NCI-H187 (cell line): ENCODE measurements around the gene CYP26B1.

ENCODE experiments used
- DNase-seq, 2 experiments: peaks; one replicate each; lab custom pipeline; 2025; lab: John Stamatoyannopoulos, UW

The CYP26B1 gene

DNA sequence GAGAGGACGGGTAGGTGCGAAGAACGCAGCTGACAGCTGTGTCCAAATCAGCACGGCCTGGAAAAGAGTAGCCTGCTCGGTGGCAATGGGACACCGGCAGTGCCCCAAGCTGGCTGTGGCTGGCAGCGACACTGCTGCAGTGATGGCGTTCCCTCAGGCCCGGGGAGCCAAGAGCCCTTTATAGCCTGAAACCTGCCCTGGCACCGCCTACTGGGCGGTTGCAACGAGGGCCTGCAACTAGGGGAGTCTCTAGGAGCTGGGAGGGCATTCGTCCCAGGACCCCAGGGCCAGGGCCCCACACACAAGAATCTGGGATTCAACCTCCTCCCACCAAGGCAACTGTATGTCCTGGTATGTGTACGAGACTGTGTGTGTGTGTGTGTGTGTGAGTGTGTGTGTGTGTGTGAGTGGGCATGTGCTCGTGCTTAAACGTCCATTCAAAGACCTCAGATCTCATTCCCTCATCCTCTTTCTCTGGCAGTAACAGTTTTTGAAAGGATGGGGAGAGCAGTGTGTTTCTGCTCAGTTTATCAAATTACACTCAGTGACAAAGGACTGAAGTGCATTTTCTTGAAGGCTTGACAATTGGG is 6.8 kb upstream of the CYP26B1 start:
- DNase-seq, result no peak

DNA sequence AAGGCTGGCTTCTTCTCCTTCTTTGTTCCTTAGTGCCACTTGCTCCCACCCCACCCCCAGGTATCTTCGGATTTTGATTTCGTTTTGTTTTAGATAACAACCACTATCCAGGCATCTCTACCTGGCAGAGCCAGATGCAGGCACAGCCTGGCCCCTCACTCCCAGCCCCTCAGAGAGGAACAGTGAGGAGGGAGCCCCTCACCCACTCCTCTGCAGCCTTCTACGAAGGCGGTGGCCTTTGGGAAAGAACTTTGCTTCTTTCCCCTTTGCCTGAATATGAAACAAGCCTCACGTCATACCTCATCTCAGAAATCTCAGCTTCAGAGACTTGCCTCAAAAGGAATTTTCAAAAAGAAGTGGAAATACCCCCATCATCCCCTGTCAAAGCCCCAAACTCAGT is 6.3 kb upstream of the CYP26B1 start:
- DNase-seq, result no peak

DNA sequence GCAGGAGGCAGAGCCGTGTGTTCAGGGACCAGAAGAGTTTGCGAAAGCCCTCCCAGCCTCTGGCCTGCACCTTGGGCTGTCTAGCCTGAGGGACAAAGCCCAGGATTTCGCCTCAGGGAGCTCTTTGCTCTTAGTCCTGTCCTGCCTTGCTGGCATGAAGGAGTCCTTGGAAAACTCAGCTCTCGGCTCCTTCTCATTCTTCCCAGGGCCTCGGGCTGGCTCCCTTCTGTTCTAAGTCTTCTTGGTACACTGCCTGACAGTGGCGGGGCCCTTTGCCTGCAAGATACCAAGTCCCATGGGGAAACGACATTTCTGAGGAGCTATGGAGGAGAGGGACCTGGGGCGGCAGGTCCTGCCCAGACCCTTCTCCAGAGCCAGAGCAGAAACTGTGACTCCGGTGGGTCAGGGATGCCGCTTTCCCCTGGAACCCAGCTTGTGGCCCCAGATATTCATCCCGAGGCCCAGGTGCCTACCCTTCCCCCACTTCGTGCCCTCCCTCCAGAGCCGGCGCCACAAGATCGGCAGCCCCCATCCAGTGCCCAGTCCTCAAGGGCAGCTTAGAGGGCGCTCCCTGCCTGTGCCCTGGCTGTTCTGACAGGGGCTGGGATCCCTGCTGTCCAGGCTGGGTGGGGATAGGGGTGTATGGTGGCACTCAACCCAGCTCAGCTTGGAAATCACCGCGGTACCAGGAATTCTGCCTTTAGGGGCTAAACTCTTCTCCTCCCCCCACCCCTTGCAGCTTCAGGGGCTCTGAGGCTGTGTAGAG is 5.5 kb upstream of the CYP26B1 start:
- DNase-seq, result no peak

DNA sequence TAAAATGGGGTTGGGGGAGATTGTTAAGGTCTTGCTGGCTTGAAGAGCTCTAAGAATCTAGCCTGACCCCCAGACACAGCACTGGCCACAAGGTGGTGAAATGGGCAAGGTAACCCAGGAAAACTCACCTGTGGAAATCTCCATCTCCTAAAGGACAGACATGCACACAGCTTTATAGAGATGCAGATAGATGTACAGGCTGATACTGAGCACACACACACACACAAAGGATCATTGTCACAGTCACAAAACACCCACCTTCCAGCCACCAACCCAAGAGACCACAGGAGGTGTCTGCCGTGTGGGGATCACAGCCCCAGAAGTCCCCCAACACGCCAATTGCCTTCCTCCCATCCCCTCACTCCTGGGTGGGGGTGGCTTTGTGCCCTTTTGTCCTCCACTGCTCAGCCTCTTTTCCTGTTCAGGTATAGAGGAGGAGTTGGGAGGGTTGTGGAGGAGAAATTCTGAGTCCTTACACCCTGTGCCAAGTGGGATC is 3.2 kb upstream of the CYP26B1 start:
- DNase-seq, result no peak

DNA sequence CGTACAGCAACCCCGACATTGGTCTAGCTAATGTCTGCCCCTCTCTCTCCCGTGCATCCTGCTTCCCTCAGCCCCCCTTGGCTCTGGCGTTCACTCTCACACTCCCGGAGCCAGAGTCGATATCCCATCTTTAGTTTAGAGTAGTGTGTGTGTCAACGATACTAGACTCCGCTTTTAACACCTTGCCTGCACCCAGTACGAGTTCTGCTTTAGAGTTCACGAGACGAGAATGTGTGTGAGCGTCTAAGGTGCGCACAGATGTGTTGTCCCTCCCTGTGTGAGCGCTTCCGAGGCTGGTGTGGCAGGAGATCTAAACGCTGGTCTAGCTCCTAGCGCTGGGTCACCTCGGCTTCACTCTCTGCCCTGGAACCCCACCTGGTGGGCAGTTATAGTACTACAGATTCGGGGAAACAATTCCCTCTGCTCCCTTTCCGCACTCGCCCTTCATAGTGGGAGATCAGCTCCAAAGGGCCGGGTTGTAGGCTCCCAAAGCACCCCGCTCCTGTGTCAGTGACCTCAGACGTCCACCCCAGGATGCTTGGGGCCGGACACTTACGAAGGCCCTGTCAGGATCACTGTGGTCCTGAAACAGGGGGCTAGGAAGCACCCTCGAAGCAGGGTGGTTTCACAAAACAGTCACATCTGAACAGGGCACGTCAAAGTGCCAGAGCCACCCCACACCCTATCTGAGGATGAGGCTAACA is 2.6 kb upstream of the CYP26B1 start:
- peak; percentile 23 to 48 for DNase-seq

DNA sequence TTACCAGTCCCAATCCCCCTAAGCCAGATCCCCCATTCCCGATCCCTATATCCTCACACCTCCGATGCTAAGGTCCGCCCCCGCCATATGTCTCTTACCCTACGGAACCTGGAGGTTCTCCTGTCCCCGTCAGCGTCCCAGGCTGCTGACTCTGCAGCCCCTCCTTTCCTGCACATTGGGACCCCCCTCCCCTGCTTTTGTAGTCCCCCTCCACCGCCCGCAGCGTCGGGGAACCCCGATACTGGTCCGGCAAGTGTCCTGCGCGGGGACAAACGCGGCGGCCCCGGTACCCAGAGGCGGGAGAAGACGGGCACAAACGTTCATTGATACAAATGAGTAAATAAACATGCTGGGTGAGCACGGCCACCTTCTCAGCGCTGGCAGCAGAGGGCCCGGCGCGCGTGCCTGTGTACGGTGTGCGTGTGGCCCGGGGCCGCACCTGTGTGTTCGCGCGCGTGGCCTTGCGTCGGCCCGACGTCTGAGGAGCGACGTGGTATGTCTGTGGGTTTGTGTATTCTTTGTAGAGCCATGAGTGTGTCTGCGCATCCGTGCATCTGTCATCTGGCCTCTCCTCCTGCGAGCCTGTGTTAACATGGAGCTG is 2.0 kb upstream of the CYP26B1 start:
- no peak for DNase-seq

DNA sequence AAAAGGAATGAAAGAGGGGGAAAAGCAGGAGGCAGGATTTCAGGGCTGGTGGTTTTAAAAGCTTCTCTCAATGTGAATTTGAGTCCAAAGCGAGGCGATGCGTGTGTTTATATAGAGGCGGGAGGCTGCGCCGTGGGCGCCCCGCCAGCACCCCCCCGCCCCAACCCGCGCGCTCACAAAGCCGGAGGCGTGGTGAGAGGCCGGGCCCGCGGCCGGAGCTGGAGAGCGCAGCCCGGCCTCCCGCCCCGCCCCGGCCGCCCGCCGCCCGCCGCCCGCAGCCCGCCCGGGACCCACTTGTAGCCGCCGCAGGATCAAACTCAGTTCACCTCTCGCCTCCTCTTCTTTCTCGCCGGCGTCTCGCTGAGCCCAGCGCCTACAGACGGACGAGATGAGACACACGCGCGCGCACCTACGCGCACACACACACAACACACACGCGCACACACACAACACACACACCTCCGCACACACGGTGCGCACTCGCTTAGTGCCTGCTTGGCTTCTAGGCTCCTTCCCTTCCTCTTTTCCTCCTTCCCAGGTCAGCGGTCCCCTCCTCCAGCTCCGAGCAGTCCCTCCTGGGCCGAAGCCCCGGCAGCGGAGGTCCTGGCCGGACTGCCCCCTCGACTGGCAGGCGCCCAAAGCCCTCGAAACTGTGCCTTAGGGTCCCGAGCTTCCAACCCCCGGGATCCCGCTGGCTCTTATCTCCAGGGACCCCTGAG is 1.3 kb upstream of the CYP26B1 start:
- no peak for DNase-seq

DNA sequence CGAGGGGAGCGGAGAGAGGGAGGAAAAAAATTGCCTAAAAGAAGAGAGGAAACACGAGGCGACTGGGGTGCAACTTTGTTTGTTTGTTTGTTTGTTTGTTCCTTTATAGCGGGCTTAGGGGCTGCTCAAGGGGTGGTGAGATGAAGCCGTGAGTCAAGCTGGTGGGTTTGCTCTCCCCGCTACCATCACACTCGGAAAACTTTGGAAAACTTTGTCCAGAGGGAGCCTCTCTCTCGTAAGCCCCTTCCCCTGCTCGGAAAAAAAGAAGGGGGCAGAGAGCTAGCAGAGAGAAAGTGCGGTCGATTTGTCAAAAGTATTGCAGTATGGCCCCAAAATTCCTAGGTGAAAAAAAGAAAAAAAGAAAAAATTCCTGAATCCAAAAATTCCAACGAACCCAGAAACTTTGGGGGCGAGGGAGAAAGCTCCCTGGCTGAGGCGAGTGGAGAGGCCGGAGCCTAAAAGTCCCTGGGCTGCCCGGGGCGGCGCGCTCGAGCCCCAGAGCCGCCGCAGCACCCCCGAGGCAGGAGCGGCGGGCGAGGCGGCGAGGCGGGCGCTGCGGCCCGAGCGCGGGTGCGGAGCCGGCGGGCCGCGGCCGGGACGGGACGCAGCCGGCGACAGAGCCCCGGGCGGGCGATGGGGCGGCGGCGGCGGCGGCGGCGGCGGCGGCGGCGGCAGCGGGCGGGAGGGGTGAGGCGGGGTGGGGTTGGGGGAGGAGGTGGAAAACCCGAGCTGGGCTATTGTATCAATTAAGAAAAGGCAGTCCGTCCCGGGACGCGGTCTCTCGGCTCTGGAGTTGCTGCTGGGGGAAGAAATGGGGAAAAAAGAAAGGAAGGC is 558 bp upstream of the CYP26B1 start:
- DNase-seq, result no peak

DNA sequence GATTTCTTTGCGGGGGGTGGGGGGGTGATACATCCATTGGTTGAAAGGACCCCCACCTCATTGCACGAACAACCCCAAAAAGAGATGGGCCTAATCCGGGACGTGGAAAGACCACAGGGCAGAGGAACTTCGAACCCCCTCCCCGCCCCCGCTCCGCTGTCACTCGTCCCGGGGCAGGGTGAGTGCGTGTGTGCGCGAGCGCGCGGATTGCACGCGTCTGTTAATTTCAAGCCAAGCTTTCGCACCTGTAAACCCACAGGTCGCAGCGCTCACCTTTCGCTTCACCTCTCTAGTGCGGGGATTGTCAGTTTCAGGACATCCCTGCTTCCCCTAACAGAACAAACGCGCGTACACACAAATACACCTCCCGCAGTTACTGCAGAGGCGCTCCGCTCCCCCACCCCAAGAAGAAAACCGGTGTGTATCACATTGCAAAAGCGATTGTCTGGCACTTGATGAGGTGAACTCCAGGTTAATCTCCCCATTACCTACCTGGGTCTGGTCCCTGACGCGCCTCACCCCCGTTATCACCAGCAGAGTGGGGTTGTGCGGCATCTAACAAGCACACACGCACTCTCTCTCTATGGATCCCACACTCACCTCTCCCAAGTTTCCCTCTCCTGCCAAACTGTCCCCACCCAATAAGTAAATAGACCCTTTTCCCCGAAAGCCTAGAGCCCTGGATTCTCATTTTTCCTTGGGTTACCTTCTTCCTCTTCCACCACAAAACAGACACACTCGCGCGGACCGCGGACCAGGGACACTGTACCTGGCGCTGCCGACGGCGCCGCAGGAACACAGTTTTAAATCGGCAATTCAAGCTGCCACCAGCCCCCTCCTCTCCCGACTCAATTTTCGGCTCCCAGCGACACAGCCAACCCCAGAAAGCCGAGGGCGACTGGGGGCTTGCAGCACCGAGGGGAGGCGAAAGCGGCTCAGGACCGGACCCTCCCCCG is 1.0 kb downstream of the CYP26B1 start:
- no peak for DNase-seq

DNA sequence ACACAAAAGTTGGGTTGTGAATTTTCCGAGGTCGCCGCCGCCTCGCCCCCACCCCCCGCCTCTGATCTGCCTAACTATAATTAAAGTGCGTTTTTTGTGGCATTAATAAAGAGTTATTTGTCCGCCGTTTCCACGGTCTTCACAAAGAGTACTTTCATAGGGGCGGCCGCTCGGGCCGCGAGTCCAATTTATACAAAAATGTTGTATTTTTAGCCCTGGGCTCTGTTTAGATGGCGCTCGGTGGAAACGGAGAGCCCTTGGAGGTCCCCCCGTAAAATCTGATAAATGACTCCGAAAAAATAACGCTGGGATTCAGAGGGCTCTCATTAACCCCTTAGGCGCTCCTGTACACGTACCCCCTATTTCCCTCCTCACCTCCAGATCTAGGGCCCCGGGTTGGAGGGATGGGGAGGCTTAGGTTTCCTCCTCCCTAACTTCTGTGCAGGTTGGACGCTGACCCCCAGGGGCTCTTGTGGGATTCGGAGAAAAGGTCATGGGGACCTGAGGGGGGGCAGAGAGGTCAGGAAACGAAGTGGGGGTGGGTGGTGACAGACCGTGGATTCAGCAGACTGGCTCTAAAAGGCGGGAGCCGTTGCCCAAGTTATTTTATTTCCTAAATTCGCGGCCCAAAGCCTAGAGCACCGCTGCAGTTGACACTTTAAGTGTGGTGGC is 1.9 kb downstream of the CYP26B1 start:
- no peak for DNase-seq

DNA sequence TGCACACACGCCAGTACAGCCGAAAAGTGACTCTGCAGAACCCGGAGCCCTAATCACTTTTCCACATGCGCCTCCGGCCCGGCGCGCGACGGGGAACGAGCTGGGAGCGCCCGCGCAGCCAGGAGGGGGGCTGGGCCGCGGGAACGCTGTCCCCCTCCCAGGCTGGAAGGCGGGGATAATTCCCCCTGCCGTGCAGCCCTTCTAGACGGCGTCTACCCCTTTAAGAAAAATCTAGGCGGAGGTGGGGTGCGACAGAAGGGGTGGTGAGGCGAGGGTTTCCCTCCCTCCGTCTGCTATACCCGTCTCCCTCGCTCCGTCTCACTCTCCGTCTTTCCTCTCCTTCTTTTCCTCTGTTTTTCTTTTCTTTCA is 2.4 kb downstream of the CYP26B1 start:
- DNase-seq, result no peak

DNA sequence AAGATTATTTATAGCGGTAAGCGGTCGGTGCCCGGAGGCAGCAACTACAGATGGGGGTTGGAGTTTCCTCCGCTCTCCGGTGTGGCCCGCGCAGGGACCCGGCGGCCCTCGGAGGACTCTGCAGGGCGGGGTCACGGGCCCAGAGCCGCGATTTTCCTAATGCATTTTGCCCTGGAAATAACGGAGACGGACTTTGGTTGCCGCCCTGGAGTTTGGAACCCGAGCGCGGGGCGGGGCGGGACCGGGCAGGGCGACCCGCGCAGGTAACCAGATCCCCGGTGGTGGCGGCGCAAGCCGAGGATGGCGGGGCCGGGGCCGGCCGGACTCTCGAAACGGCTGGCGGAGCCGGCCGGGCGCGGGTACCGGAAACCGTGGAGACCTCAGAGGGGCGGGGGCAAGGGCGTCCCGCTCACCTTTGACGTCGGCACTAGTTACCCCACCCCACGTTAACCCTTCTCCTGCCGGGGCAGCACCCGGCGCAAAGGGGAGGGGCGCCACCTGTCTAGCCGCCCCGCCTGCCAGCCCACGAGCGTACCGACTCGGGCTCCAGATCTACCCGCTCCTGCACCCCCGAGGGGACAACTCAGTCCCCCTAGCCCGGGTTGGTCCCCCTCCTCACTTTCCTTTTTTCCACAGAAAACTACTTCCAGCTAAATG is 2.9 kb downstream of the CYP26B1 start:
- no peak for DNase-seq

DNA sequence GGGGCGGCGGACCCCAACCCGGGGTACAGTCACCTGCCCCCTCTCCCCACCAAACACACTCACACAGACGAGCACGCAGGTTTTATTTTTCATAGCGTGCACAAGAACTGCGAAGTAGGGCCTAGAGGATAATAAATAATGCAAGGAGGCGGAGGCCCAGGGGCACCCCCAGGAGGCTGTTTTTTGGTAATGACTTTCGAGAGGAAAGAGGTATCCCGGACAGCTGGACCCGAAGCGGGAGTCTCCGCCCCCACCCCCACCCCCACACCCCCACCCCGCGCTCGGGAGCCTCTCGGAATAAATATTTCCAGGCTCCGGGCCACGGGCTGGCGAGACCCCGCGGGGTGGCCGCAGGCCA is 3.4 kb downstream of the CYP26B1 start:
- no peak for DNase-seq

DNA sequence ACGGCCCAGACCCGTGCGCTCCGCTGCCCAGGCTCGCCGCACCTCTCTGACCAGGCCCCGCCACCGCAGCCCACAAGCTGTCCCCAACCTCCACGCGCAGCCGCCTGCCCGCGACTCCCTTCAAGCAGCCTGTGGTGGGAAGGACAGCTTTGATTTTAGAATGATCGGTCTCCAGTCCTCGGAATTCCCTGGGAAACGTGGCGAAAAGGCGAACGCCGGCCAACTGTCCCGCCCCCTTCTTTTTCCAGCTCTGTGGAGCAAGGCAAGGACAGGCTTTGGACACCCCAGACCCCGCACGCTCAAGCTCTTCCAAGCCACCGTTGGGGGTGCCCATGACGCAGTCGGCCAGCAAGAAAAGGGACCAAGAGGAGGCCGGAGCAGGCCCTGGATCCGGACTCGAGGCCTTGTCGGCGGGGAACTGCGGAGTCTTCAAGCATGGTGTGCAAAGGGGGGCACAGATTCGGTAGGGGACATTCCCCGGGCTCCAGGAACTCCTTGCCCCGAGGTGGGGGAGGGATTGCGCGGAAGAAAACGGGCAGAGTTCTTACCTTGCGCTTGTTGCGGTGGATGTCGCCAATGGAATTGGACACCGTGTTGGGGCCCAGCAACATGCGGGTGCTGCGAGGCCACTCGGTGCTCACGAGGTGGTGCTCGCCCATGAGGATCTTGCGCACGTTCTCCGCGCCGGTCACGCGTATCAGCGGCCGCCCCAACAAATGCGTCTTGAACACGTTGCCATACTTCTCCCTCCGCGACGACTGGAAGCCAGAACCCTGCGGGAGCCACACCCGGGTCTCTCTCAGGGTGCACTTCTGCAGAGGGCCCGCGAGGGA is 4.0 kb downstream of the CYP26B1 start:
- no peak for DNase-seq

DNA sequence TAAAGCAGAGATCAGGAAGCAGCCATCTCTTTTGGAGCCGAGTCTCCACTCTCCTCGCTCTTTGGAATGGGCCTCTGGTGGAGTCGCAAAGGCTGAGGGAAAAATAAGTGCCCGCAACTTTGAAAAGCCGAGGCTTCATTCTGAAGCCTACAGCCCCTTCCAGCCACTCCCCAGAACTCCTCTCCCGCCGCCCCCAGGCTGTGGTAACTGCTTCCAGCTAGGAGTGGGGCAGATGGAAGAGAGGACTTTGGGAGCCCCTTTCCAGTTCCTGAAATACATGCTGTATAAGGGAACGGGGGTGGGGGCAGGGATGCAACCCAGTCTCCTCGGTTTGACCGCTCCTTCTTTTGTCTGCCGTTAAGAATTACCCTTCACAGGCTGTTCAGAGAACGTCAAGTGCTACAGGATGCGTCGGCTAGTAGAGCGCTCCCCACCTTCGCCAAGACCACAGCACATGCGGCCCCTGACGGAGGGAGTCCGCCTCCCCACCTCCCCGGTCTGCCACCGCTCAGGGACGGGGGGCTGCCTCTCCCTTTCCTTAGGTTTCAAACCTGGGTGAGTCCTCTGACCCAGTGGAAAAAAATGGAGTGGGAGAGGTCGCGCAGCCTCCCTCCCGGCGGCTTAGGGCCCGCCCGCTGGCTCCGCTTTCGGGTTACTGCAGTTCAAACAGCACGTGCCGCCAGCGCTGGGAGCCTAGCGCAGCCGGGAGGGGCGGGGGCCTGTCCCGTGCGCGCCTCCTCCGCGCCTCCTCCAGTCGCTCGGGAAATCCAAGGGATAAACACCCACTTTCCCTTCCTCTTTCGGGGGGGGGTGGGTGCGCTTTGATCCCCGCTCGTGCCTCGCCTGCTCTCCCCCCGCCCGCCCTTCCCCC is 4.9 kb downstream of the CYP26B1 start:
- DNase-seq, result no peak

DNA sequence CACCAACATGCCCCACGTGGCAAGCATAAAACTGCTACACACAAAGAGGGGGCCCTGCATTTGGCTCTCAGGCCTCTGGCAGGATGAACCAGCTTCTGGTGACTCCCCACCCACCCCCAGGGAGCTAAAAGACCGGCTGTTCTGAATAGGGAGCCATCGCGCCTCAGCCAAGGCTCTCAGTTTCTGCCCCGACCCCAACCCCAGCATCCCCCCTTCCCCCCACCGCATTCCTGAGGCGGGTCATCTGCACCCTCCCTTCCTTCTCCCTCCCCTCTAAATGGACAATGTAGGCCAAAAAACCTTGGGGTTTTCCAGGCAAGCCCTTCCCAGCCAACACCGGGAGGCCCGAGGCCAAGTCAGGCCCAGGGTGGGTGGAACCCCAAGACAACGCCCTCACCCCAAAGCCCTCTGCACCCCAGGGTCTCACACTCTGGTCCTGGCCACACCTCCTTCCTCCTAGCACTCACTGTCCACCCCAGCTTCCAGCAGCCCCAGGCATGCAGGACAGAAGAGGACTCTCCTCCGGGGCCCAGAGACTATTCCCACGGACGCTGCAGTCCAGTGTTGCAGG is 5.7 kb downstream of the CYP26B1 start:
- no peak for DNase-seq
